ENCODE measurements around the gene TMPRSS9.

Gene TMPRSS9

GRCh38 chr19:2318923-2319322 is 41.1 kb upstream of the TMPRSS9 start:
- no peak overlapping the region for H3K27ac ChIP-seq
- no peak for TF ChIP-seq ZFX (IDR thresholded peaks at IDR 0.05; ENCODE audit: borderline replicate concordance)
- TF ChIP-seq, protein P1, sequence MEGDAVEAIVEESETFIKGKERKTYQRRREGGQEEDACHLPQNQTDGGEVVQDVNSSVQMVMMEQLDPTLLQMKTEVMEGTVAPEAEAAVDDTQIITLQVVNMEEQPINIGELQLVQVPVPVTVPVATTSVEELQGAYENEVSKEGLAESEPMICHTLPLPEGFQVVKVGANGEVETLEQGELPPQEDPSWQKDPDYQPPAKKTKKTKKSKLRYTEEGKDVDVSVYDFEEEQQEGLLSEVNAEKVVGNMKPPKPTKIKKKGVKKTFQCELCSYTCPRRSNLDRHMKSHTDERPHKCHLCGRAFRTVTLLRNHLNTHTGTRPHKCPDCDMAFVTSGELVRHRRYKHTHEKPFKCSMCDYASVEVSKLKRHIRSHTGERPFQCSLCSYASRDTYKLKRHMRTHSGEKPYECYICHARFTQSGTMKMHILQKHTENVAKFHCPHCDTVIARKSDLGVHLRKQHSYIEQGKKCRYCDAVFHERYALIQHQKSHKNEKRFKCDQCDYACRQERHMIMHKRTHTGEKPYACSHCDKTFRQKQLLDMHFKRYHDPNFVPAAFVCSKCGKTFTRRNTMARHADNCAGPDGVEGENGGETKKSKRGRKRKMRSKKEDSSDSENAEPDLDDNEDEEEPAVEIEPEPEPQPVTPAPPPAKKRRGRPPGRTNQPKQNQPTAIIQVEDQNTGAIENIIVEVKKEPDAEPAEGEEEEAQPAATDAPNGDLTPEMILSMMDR (IDR thresholded peaks at IDR 0.05) = no peak

DNA sequence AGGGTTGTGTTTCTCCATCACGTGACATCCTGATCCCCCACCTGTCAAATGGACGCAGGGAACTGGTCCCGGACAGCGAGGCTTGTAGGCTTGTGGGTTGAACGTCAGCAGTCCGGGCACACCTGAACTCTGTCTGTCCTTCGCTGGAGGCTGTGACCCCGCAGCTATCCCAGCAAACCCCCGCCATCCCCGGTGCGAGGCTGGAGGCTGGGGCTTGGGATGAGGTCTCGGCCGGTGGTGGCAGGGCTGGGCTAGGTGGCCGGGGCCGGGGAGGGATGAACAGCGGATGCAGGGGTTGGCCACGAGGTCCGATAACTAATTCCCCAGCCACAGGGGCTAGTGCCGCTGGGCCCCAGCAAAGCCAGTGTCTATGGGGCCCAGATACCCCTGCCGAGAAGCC is 40.5 kb upstream of the TMPRSS9 start:
- TF ChIP-seq, protein P1 (IDR thresholded peaks at IDR 0.05) = no peak
- no peak for TF ChIP-seq ZFX (IDR thresholded peaks at IDR 0.05; ENCODE audit: borderline replicate concordance)
- no peak overlapping the region for H3K27ac ChIP-seq

DNA sequence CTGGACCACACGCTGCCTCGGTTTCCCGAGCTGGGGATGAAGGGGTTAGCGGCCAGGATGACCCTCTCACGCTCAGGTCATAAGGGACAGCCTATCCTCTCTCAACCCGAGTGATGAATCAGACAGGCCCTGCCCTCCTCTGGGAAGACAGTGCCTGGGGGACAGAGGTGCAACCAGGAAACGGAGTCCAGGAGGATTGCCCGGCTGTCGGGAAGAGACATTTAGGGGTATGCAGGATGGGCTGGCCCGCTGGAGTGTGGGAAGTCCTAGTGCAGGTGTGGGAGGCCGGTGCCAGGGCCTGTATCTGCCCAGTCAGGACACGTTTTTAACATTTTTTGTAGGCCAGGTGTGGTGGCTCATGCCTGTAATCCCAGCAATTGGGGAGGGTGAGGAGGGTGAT is 40.0 kb upstream of the TMPRSS9 start:
- TF ChIP-seq, protein P1 (IDR thresholded peaks at IDR 0.05) = no peak
- no peak for TF ChIP-seq ZFX (IDR thresholded peaks at IDR 0.05; ENCODE audit: borderline replicate concordance)
- H3K27ac ChIP-seq = no peak overlapping the region

DNA sequence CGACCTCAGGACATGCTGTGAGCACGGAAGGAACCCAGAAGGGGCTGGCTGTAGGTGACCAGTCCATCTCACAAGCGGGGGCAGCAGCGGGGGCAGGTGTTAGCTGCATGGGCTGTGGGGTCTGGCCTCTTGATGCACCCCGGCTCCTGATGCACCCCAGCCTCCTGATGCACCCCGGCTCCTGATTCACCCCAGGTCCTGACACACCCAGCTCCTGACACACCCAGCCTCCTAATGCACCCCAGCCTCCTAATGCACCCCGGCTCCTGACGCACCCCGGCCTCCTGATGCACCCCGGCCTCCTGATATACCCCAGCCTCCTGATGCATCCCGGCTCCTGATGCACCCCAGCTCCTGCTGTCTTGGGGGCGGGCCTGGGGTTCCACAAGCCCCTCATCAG is 39.1 kb upstream of the TMPRSS9 start:
- TF ChIP-seq, protein P1 (IDR thresholded peaks at IDR 0.05) = no peak
- no peak for TF ChIP-seq ZFX (IDR thresholded peaks at IDR 0.05; ENCODE audit: borderline replicate concordance)
- no peak overlapping the region for H3K27ac ChIP-seq

DNA sequence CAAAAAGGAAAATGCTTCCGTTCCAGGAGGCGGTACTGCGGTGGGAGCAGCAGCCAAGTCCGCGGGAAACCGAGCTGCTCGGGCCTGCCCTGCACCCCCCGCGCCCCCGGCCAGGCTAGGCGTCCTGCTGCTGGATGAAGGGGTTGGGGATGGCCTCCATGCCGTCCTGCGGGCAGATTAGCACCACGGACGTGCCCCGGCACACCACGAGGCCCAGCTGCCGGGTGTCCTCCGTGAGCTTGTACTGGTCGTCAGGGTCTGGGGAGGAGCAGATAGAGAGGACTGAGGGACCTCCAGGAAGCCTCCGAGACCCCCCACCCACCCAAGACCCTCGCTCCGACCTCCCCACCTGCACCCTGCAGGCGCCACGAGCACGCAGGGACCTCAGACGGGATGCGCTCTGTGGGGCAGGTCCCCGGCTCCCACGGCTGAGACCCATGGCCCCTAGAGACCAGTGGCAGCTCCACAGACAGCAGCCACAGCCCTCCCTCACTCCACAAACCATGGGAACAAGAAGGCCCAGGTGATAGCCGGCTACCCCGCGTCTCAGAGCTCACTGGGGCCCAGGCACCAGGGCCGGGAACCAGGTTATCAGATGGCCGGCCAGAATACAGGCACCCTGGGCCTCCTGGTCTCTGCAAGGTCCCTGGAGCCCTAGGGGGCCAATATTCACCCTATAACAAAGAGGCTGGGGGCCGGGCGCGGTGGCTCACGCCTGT is 38.3 kb upstream of the TMPRSS9 start:
- TF ChIP-seq, protein P1 (IDR thresholded peaks at IDR 0.05) = no peak
- TF ChIP-seq ZFX (IDR thresholded peaks at IDR 0.05; ENCODE audit: borderline replicate concordance) = no peak
- no peak overlapping the region for H3K27ac ChIP-seq

DNA sequence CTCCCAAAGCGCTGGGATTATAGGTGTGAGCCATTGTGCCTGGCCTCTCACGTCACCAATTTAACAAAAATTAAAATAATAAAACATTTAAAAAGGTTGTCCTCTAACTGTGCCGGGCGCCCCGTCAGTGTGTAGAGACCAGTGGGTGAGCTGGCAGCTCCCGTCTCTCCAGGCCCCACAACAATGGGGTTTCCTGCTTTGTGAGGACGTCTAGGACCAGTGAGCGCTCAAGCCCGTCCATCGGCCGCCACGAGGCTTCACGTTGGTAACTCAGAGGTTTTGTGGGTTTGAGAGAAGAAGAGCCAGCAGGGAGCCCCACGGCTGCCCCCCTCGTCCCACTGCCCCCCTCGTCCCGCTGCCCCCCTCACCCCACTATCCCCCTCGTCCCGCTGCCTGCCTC is 36.4 kb upstream of the TMPRSS9 start:
- TF ChIP-seq, protein P1 (IDR thresholded peaks at IDR 0.05) = no peak
- no peak for TF ChIP-seq ZFX (IDR thresholded peaks at IDR 0.05; ENCODE audit: borderline replicate concordance)
- no peak overlapping the region for H3K27ac ChIP-seq

- no peak overlapping the region for H3K27ac ChIP-seq
- TF ChIP-seq ZFX (IDR thresholded peaks at IDR 0.05; ENCODE audit: borderline replicate concordance) = no peak
- TF ChIP-seq, protein P1 (IDR thresholded peaks at IDR 0.05) = no peak
Observed at GRCh38 chr19:2324220-2324948, 35.7 kb upstream of the TMPRSS9 start.

Measured in 22Rv1 (cell line).